B cell (primary cell): ENCODE results near the gene SLC39A7.

Experiments
- EZH2 ChIP-seq: IDR thresholded peaks from 2 replicates; pipeline ENCODE4 v1.6.1; 2012; ENCODE audit warnings: borderline replicate concordance, low read depth, mild to moderate bottlenecking, moderate library complexity, low read length; ENCODE audit not compliant: insufficient read depth, poor library complexity, severe bottlenecking
- TF ChIP-seq, protein P1 (sequence below): fragments of 200-600 bp; IDR thresholded peaks from one replicate; pipeline ENCODE4 v1.8.0; 2022; ENCODE audit warnings: antibody characterized with exemption, mild to moderate bottlenecking

DNA sequence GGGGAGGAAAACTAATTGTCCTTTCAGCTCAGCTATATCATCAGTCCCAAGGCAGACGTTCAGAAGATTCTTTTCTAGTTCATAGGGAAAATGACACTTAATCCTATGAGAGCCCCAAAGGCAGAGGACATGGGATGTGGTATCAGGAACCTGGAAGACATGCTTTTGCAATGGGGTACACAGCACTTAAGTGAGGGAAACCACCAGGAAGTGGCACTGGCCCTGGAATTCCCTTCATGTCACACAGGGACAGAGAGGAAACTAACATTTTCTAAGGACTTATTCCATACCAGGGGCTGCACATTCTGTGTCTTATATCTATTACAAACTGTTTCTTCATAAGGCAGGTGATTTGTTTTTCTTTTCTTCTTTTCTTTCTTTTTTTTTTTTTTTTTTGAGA is 42.8 kb downstream of the SLC39A7 start:
- TF ChIP-seq EZH2, result no peak
- TF ChIP-seq, protein P1, sequence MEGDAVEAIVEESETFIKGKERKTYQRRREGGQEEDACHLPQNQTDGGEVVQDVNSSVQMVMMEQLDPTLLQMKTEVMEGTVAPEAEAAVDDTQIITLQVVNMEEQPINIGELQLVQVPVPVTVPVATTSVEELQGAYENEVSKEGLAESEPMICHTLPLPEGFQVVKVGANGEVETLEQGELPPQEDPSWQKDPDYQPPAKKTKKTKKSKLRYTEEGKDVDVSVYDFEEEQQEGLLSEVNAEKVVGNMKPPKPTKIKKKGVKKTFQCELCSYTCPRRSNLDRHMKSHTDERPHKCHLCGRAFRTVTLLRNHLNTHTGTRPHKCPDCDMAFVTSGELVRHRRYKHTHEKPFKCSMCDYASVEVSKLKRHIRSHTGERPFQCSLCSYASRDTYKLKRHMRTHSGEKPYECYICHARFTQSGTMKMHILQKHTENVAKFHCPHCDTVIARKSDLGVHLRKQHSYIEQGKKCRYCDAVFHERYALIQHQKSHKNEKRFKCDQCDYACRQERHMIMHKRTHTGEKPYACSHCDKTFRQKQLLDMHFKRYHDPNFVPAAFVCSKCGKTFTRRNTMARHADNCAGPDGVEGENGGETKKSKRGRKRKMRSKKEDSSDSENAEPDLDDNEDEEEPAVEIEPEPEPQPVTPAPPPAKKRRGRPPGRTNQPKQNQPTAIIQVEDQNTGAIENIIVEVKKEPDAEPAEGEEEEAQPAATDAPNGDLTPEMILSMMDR, result no peak
